Left lung (tissue), 10 donors: ENCODE measurements around the gene SKOR1. TPM values are rescaled to one million over a fixed set of nuclear protein-coding genes. Genes with fewer than 3 reads are reported as not detected.

Source experiments
- ATAC-seq: fragments of 200-7000 bp; cut with Tn5 transposase; one replicate; pipeline ENCODE4 v1.9.1; 2020; ENCODE audit warnings: moderate library complexity
- DNase-seq, 4 donors: peaks; one replicate each; pipeline ENCODE4 v3.0.0-alpha.2; 2013 to 2020
- H3K27ac ChIP-seq, 2 donors: fragments of 200-600 bp; sonication (generic) in 1 of 2; one replicate each; pipeline versions ENCODE4 v1.5.0 to v1.8.0; 2020 to 2021
- H3K27me3 ChIP-seq, 2 donors: fragments of 200-600 bp; sonication (generic) in 1 of 2; one replicate each; pipeline versions ENCODE4 v1.5.0 to v1.8.0; 2020 to 2021
- H3K36me3 ChIP-seq, 2 donors: fragments of 200-600 bp; sonication (generic) in 1 of 2; one replicate each; pipeline versions ENCODE4 v1.5.0 to v1.8.0; 2020 to 2021
- H3K4me1 ChIP-seq, 2 donors: fragments of 200-600 bp; one replicate each; pipeline ENCODE4 v1.8.0; 2021
- H3K4me3 ChIP-seq, 2 donors: fragments of 200-600 bp; sonication (generic) in 1 of 2; one replicate each; pipeline versions ENCODE4 v1.5.0 to v1.8.0; 2020 to 2021; ENCODE audit warnings: mild to moderate bottlenecking in 1 of 2
- H3K9me3 ChIP-seq, 2 donors: fragments of 200-600 bp; sonication (generic) in 1 of 2; one replicate each; pipeline versions ENCODE4 v1.5.0 to v1.8.0; 2020 to 2021
- CTCF ChIP-seq, 2 donors: fragments of 200-600 bp; sonication (generic) in 1 of 2; IDR thresholded peaks; one replicate each; pipeline versions ENCODE4 v1.5.0 to v1.8.0; 2021; ENCODE audit warnings: antibody characterized with exemption in 2 of 2
- intact Hi-C, 2 donors: fragments of 100-400 bp; cut with DNase I; formaldehyde crosslinking; loops; one replicate each; pipeline versions ENCODE4 v1.11.2 to v1.14.2; 2022
- polyA plus RNA-seq, 6 donors: library from polyadenylated mRNA; unstranded; fragments of 120-200 nt; gene quantifications; one replicate each; pipeline ENCODE4 v1.2.1, GENCODE V29; 2013; ENCODE audit not compliant: insufficient read length in 6 of 6
- total RNA-seq, 2 donors: library from RNA; stranded (reverse); fragmentation: NEBNext Ultra II Directional; extraction: Animal tissue kit (Norgen Biotek cat#: 25700); gene quantifications; one replicate each; pipeline ENCODE4 v1.2.1, GENCODE V29; 2021
- donor health status: DM: no; HTN: yes; CAD: no.
- donor health status: DM: no; HTN: no; CAD: no.

The SKOR1 gene
- total and polyA plus RNA-seq, 8 donors: 0.12 to 0.71 (median 0.43) TPM

- Histone ChIP-seq H3K36me3 (peaks cover 0 to 13% of the 10 kb centered on the region in 2 donors), H3K27me3 (no peaks in the 10 kb centered on the region), H3K4me3 (no peak overlapping the region), H3K9me3 (no peaks in the 10 kb centered on the region), H3K4me1 (no peaks in the 10 kb centered on the region), H3K27ac (no peak overlapping the region)
- ATAC-seq (no peak), DNase-seq (no peak)
- no peak for TF ChIP-seq CTCF (IDR thresholded peaks at IDR 0.05)
- intact Hi-C loops: no loop called here
Observed at GRCh38 chr15:67786646-67787045, 38.7 kb upstream of the SKOR1 start.

GRCh38 chr15:67788986-67789385 is 36.3 kb upstream of the SKOR1 start:
- Histone ChIP-seq H3K36me3 (peaks cover 0 to 3% of the 10 kb centered on the region in 2 donors), H3K27ac (no peak overlapping the region), H3K27me3 (no peaks in the 10 kb centered on the region), H3K4me1 (no peaks in the 10 kb centered on the region), H3K4me3 (no peak overlapping the region), H3K9me3 (no peaks in the 10 kb centered on the region)
- TF ChIP-seq CTCF (IDR thresholded peaks at IDR 0.05): no peak
- DNase-seq (no peak), ATAC-seq (no peak)
- intact Hi-C loops: no loop called here

- no peak overlapping the region for H3K27ac ChIP-seq
- no peaks in the 10 kb centered on the region for H3K4me1 ChIP-seq
- DNase-seq (no peak), ATAC-seq (no peak)
- no peak for TF ChIP-seq CTCF (IDR thresholded peaks at IDR 0.05)
- H3K9me3 ChIP-seq: peaks cover 3 to 9% of the 10 kb centered on the region in 2 donors
- H3K27me3 ChIP-seq: no peaks in the 10 kb centered on the region
- no peak overlapping the region for H3K4me3 ChIP-seq
- peaks cover 0 to 3% of the 10 kb centered on the region in 2 donors for H3K36me3 ChIP-seq
- intact Hi-C loops: no loop called here
Observed at GRCh38 chr15:67790610-67791319, 34.5 kb upstream of the SKOR1 start.

- no peaks in the 10 kb centered on the region for H3K27me3 ChIP-seq
- DNase-seq (no peak), ATAC-seq (no peak)
- peaks cover 0 to 3% of the 10 kb centered on the region in 2 donors for H3K36me3 ChIP-seq
- intact Hi-C loops: no loop called here
- no peak for TF ChIP-seq CTCF (IDR thresholded peaks at IDR 0.05)
- H3K27ac ChIP-seq: no peak overlapping the region
- no peak overlapping the region for H3K4me3 ChIP-seq
- H3K9me3 ChIP-seq: peaks cover 3 to 9% of the 10 kb centered on the region in 2 donors
- H3K4me1 ChIP-seq: no peaks in the 10 kb centered on the region
Observed at GRCh38 chr15:67792250-67792942, 32.9 kb upstream of the SKOR1 start.

GRCh38 chr15:67794832-67795574 is 30.3 kb upstream of the SKOR1 start:
- TF ChIP-seq CTCF (IDR thresholded peaks at IDR 0.05): no peak
- no peak for DNase-seq

More at GRCh38 chr15:67794832-67795574, 30.3 kb upstream of the SKOR1 start:
- H3K4me1 ChIP-seq: no peaks in the 10 kb centered on the region
- no peak overlapping the region for H3K27ac ChIP-seq
- no peaks in the 10 kb centered on the region for H3K27me3 ChIP-seq
- H3K4me3 ChIP-seq: no peak overlapping the region
- ATAC-seq: no peak
- H3K9me3 ChIP-seq: peaks cover 3 to 9% of the 10 kb centered on the region in 2 donors
- intact Hi-C loops: no loop called here
- peaks cover 0 to 10% of the 10 kb centered on the region in 2 donors for H3K36me3 ChIP-seq
